Pulmonary artery endothelial cell (primary cell): ENCODE measurements around the gene PLAAT2. TPM values are rescaled to one million over a fixed set of nuclear protein-coding genes. Genes with fewer than 3 reads are reported as not detected.
"Not testable (repeated sequence)": the region's sequence is repeated elsewhere in the genome, so short reads cannot be mapped to it uniquely, and the experiment has no call there.

Experiments
- DNase-seq: peaks from one replicate; pipeline ENCODE4 v3.0.0-alpha.2; 2011; ENCODE audit warnings: low read depth, low spot score
- total RNA-seq: library from RNA; depleted of rRNA; stranded (reverse); fragments of >200 nt; gene quantifications from 2 replicates; pipeline ENCODE4 v1.2.3, GENCODE V29; 2014

The PLAAT2 gene
- total RNA-seq, 1 donor from 2014 or later, result not detected

DNA sequence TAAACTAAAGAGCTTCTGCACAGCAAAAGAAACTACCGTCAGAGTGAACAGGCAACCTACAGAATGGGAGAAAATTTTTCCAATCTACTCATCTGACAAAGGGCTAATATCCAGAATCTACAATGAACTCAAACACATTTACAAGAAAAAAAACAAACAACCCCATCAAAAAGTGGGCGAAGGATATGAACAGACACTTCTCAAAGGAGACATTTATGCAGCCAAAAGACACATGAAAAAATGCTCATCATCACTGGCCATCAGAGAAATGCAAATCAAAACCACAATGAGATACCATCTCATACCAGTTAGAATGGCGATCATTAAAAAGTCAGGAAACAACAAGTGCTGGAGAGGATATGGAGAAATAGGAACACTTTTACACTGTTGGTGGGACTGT, 15.7 kb upstream of the PLAAT2 start:
- not testable (repeated sequence) for DNase-seq

DNA sequence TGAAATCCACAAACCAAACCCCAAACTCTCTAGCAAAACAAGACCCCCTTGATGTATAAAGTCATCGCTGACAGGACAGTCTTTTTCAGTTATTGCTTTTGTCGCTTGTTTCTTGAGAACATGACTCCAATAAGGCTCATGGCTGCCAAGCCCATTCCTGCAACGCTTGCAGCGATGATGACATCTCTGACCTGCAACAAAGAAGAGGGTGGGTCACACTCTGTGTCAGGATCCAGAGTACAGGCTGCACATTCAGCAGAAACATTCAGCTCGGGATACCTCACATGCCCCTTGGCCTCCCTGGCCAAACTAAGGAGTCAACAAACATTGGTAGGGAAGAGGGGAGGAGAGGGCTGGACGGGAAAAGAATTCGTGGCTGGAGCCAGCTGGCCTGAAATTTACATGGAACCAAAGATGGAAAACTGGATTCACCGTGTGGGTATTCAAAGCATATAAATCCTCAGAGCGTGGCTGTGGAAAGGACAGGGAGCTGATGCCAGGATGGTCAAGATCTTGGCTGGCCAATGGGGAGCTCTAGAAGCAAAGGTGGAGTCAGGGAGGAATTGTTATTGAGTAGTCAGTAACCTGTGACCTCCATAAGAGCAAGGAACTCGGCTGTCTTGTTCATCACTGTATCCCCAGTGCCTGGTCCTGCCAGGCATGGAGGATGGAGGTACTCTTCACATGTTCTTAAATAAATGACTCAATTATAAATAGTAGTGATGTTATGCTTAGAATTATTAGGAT, 11.8 kb upstream of the PLAAT2 start:
- DNase-seq, result no peak

DNA sequence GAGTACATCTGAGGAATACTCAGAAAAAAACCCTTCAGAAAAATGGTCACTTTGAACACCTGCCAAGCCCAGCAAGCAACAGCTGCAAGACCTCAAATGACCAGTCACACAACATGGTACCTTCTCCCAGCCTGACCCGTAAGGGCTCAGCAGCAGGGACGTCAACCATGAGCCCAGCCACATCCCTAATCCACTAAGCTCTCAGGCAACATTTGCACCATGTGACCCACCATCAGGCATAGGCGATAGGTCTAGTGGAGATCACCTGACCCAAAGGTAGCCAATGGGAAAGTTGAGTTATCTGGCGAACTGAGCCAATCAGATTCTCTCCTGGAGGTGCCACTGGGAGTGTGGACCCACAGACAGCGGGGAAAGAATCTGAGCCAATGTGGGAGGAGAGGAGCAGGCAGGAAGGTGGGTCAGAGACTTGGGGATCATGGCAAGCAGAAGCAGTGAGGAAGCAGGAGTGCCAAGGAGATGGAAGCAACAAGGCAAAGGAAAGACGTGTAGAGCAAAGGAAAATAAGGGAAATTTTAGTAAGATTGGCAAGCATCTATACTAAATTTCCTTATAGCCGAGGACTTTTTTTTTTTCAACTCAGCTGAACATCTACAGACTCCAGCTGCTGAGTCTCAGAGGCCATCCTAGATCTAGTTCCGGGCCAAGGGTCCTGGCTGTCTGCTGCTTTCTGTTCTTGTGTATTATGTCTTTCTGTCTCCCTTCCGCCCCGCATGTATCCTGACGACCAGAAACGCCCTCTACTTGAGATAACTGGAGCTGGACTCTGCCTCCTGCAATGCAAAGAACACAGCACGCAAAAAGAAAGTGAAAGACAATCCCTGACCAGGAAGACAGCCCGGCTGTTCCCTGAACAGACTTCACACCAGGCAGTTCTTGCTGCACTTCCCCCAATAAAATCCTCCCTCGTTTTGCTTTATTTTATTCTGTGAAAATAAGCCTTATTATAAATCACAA, 11.0 kb upstream of the PLAAT2 start:
- DNase-seq, result no peak

DNA sequence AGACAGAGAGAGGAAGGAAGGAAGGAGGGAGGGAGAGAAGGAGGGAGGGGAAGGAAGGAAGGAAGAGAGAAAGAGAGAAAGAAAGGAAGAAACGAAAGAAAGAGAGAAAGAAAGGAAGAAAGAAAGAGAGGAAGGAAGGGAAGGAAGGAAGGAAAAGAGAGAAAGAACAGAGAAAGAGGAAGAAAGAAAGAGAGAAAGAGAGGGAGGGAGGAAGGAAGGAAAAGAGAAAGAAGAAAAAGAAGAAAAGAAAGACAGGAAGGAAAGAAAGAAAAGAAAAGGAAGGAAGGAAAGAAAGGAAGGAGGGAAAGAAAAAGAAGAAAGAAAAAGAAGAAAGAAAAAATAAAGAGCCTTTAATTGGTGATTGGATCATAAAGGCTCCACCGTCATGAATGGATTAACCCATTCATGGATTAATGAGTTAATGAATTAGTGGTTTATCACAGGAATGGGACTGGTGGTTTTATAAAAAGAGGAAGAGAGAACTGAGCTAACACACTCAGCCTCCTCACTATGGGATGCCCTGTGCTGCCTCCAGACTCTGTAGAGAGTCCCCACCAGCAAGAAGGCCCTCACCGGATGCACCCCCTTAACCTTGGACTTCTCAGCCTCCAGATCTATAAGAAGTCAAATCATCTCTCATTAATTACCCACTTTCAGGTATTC, 9.0 kb upstream of the PLAAT2 start:
- DNase-seq, result no peak

DNA sequence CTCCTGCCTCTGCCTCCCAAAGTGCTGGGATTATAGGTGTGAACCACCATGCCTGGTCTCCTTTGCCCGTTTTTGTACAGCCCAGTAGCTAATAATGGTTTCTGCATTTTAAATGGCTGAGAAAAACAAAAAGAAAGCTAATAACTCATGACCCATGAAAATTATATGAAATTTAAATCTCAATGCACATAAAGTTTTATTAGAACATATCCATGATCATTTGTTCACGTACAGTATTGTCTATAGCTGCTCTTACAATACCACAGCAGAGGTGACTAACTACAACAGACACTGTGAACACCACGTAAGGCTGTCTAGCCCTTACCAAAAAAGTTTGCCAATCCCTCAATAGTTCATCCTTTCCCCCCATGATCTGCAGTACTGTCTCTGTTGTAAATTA, 6.4 kb upstream of the PLAAT2 start:
- DNase-seq, result no peak

DNA sequence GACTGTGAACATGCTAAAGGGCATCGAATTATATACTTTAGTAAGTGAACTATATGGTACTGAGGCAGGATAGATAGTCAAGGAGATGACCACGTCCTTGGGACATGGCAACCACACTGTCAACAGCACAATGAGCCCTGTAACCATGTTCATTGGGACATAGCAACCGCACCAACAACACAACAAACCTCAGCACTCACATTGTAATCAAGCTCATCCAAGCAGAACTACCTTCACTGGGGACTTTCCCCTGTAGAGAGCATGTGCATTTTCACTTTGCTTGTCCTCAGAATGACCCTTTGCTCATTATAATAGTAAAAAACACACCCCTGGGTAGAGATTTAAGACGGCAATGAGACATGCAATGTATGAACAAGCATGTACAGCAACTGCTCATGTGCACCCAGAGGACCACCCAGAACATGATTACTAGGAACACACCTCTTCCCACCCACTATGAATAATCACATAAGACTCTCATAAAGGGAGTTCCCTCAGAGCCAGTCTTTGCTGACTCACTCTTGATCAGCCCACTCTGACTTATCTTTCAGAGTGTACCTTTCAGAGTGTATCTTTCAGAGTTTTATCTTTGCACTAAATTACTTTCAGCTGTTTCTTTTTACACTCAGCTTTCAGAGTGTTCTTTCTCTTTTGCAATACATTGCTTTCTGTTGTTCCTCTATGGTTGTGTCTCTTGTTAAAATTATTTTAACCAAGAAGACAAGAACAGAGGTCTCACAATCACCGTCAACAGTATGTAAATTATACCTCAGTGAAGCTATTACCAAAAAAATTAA, 4.1 kb upstream of the PLAAT2 start:
- DNase-seq, result no peak

DNA sequence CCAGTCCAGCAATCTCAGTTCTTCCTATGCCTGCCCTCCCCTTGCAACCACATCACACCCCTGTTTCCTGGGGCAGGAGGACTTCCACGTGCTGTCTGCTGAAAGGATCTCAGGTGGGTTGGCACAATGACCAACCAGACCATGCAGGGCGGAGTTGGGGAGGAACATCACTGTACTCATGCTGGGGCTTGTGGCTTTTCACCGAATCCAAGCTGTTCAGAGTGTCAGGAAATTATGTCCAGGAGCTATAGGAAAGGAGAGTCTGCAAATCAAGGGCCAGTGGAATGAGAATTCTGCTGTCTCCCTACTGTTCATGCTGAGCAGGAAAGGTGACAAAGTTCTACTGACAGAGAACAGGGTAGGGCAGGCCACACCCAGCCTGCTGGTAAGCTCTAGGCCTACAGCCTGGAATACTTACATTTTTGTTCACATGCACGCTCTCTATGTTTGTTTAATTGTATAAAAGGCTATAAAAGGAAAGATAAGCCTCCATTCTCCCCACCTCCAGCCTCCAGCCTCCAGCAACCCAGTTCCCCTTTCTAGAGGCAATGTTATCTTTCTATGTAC, 1.7 kb upstream of the PLAAT2 start:
- DNase-seq, result no peak

DNA sequence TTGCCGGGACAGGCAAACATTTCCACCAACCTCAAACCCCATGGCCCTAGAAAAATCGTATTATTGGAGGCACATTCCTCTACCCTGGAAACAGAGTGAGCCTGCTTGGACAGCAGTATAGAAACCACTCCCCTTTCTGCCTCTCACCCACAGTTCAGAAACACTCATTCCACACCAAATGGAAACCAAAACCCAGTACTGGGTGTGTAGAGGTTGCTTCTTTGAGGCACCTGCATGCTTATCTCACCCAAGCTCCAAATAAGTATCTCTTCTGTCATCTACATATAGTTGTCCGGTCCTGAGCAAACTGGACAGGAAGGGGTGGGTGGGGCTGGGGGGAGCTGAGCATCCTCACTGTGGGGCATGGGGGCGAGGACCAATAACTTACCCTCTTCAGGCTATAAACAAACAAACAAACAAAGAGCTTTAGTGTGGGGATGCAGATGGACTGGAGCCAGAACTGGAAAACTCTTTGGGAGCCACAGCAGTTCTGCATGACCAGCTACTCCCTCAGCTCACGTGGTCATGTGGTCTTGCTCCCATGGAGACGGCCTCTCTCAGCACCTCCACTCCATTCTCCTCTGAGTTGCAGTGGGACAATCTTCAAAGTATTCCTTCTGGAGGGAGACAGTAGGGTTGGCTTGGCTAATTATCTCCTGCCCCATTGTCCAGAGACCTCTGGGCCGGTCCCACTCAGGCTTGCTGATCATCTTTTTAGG, 1.0 kb upstream of the PLAAT2 start:
- no peak for DNase-seq

DNA sequence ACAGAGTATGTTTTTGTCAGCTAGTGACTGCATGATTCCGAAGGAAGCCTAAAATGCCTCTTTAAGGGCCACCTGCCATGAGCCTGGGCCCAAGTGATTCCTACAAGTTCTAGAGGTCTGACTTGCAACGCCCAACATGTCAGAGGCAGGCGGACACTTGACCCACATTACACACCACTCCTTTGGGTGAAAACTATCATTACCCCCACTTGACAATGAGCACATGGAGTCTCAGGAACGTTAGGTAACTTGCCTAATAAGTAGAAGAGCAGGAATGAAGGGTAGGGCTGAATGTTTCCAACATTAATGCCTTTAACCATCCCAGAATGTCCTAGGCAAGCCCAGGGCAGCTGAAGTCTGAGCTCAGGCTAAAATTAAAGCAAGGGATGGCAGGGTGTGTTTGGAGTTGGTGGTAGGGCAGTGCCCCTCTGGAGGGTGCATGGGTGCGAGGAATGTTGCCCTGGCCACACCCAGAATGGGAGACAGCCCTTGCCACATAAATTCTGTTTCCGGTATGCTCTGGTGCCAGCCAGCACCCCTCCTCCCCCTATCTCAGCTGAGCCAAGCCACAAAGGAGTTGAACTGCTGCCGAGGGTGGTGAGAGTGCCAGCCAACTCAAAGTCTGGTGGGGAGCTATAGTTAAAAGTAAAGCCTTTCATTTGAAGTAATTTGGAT, 2.5 kb downstream of the PLAAT2 start:
- DNase-seq, result no peak

DNA sequence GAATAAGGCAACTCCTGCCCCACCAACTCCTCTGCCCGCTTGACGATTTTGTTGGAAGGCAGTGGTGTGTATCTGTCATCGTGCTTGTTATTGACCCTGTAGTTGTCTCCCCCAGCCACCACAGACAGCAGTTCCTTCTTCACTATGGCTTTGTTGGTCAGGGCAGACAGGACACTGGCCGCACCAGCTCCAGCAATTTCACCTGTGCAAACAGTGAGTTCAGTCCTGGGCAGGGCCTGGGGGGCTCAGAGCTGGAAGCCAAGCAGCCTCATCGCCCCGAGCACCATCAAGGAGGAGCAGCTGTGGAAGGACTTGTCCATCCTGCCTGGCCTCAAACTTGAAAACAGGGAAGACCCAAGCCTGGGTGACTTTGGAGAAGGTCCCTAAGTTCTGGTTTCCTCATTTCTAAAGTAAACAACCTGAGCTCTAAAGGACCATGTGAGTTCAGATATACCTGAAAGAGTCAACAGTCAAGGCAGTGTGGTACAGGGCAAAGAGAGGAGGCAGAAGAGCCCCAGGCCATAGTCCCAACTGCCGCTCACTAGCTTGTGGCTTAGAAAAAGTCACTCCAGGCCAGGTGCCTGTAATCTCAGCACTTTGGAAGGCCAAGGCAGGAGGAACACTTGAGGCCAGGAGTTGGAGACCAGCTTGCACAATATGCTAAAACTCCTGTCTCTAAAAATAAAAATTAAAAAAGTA, 4.6 kb downstream of the PLAAT2 start:
- DNase-seq, result no peak

DNA sequence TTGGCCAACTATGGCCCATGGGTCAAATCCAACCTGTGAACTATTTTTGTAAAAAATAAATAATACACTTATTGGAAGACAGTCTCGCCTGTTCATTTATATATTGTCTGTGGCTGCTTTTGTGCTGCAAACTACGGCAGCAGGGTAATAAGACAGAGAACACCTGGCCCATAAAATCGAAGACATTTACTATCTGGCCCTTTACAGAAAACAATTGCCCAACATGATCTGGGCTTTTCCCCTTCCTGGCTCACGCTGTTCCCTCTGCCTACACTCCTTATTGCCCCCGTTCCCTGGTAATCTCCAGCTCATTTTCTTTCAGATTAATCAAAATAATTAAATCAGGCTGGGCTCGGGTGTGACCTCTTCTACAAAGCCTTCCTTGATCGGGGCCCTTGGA, 5.6 kb downstream of the PLAAT2 start:
- DNase-seq, result no peak

DNA sequence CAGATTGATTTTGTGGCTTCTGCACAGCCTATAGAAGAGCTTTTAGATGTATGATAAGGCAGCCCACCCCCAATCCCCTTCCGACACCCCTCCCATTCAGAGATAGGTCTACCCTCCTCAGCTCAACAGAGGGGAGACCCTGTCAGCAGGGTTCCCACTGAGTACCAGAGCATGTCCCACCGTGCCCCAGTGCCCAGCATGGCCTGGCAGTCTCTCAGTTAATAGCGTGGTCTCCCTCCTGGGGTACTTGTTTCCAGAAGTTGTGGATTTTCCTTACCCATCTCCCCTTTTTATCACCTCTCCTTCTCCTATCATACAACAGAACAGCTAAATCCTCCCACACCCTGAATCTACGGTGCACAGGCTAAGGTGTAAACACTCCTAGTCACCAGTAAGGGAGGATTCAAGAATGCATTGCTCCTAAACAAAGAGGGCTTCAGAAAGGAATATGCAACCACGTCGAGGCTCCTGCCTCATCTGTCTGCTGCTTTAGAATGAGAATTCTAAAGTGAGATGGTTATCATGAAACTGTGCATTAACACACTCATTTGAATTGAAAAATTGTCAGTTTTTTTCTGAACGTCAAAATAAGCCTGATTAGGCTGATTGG, 6.7 kb downstream of the PLAAT2 start:
- no peak for DNase-seq

DNA sequence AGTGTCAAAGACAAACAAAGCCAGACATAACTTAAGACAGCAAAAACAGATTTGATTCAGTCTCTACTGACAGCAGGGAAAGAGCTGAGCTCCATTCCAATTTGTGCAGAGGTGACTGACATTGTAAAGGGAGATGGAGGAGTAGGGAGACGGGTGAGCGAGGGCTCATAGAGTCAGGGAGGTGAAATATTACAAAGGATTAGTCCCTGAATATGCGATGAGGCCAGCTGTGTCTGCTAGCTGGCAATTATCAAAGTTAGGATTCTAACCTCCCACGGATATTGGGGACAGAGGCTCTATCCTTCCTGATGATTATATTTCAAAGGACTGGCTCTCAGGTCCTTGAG, 8.3 kb downstream of the PLAAT2 start:
- DNase-seq, result no peak

DNA sequence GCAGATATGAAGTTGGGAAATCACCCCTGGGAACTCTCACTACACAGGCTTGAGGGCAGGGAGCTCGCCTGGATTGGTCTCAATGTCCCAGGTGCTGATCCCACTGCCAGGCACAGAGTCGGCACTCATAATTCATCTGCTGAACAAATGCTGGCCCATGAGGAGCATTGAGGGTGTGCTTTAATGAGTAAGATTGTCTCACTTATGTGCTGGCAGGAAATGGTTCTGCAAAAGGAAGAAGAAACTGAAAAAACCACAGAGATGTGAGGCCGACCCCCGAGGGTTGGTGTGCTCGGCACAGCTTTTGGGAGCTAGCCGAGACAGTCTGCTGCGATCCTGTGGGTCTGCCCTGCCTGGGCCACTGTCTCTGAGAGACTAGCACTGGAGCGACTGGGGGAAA, 9.4 kb downstream of the PLAAT2 start:
- no peak for DNase-seq

DNA sequence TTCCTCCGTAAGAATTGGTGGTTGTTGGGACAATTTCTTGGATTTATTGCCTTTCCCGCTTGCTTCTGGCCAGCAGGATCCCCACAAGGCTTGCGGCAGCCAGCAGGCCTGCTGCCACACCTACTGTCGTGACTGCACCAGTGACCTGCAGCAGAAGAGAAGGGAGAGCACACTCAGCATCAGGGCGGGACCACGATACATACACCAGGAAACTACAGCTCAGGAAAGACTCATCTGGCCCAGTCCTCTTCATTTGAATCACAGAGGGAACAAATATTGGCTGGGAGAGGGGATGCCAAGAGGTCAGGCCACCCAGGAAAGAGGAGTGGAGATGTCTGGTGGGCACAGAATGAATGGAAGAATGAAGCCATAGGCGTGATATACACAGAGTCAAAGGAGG, 10.3 kb downstream of the PLAAT2 start:
- no peak for DNase-seq

DNA sequence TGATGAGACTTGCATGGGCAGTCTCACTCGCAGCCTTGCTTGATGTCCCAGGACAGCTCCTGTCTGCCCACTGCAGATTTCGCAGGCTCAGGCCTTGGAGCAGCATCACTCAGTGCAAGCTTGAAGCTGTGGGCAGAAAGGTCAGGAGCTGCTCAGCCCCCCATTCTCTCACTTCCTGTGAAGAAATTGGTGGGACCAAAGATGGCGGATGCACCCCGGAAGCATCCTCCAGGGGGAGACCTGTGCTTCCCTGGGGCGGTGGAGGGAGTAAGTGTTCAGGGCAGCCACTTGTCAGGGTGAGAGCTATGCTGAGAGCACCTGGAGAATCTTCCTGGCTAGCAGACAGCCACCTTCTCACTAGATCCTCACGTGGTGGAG, 11.3 kb downstream of the PLAAT2 start:
- no peak for DNase-seq

DNA sequence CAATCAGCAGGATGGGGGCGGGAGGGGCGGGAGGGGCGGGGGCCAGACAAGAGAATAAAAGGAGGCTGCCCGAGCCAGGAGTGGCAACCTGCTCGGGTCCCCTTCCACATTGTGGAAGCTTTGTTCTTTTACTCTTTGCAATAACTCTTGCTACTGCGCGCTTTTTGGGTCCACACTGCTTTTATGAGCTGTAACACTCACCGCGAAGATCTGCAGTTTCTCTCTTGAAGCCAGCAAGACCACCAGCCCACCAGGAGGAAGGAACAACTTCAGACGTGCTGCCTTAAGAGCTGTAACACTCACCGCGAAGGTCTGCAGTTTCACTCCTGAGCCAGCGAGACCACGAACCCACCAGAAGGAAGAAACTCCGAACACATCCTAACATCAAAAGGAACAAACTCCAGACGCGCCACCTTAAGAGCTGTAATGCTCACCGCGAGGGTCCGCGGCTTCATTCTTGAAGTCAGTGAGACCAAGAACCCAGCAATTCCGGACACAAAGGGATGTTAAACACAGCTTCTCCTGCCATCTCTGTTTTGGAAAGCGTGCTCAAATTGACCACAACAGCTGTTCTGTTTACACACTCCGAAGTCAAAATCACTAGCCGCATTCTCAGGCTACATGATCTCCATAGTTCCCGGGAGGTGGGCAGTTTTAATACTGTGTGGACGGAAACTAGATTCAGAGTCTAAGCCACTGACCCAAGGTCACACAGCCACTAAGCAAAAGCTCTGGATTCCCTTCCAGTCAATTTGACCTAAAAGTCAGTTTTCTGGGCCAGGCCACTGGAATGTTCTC, 11.9 kb downstream of the PLAAT2 start:
- DNase-seq, result no peak

DNA sequence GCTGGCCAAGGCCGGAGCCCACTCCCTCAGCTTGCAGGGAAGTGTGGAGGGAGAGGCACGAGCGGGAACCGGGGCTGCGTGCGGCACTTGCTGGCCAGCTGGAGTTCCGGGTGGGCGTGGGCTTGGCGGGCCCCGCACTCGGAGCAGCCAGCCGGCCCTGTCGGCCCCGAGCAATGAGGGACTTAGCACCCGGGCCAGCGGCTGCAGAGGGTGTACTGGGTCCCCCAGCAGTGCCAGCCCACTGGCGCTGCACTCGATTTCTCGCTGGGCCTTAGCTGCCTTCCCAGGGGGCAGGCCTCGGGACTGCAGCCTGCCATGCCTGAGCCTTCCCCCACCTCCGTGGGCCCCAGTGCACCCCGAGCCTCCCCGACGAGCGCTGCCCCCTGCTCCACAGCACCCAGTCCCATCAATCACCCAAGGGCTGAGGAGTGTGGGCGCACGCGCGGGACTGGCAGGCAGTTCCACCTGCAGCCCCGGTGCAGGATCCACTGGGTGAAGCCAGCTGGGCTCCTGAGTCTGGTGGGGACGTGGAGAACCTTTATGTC, 13.0 kb downstream of the PLAAT2 start:
- not testable (repeated sequence) for DNase-seq
